ENCODE results near the gene ICAM3. TPM values are rescaled to one million over a fixed set of nuclear protein-coding genes. Genes with fewer than 3 reads are reported as not detected.

ICAM3 gene
- total RNA-seq, 1 donor from 2014 or later = 10.0 TPM

DNA sequence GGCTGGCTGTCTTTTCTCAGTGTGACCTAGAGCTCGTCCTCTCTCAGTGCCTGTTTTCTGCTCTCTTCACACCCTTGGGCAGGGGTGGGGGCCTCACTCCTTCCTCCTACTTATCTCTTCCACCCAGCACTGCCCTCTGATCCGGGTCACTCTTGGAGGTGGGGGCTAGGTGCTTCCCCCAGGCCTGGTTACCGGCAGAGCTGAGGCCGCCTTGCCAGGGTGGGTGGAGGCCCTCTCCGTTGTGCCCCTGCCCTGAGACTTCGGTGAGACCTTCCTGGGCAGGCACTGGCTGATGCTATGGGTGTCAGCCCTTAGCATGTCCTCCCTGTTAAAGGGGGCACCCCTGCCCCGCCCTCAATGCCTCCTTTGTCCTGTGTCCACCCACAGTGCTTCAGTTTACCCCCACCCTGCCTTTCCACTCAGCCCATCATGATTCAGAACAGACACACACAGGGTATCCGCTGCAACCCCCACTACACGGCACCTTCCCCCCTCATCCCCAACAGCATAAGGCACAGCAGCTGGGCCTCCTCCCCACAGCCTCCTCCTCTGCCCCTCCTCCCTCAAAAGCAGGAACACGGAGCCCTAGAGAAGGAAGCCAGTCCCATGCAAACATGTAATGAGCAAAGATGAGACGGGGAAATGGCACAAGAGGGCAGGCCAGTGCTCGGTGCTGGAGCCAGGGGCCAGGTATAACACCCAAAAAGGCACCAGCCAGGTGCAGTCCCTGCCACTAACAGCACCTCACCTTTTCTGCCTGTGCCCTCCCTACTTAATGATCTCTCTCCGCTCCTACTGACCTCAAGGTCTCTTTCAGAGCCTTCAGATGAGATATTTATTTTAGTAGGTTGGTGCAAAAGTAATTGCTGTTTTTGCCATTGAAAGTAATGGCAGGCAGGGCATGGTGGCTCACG, 39.6 kb downstream of the ICAM3 start:
- TF ChIP-seq, protein P1, sequence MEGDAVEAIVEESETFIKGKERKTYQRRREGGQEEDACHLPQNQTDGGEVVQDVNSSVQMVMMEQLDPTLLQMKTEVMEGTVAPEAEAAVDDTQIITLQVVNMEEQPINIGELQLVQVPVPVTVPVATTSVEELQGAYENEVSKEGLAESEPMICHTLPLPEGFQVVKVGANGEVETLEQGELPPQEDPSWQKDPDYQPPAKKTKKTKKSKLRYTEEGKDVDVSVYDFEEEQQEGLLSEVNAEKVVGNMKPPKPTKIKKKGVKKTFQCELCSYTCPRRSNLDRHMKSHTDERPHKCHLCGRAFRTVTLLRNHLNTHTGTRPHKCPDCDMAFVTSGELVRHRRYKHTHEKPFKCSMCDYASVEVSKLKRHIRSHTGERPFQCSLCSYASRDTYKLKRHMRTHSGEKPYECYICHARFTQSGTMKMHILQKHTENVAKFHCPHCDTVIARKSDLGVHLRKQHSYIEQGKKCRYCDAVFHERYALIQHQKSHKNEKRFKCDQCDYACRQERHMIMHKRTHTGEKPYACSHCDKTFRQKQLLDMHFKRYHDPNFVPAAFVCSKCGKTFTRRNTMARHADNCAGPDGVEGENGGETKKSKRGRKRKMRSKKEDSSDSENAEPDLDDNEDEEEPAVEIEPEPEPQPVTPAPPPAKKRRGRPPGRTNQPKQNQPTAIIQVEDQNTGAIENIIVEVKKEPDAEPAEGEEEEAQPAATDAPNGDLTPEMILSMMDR (conservative IDR thresholded peaks at IDR 0.05) = no peak
- Mint-ChIP-seq H3K4me1 (peaks cover 5% of the 10 kb centered on the region), H3K36me3 (ENCODE audit: low read depth) (no peaks in the 10 kb centered on the region), H3K9me3 (no peaks in the 10 kb centered on the region), H3K4me3 (peak overlapping the region; percentile 31), H3K27ac (ENCODE audit: unreplicated experiment) (no peak overlapping the region), H3K27me3 (ENCODE audit: low read depth) (peaks cover 56% of the 10 kb centered on the region)
- no peak for DNase-seq (ENCODE audit: low read depth, low spot score)

DNA sequence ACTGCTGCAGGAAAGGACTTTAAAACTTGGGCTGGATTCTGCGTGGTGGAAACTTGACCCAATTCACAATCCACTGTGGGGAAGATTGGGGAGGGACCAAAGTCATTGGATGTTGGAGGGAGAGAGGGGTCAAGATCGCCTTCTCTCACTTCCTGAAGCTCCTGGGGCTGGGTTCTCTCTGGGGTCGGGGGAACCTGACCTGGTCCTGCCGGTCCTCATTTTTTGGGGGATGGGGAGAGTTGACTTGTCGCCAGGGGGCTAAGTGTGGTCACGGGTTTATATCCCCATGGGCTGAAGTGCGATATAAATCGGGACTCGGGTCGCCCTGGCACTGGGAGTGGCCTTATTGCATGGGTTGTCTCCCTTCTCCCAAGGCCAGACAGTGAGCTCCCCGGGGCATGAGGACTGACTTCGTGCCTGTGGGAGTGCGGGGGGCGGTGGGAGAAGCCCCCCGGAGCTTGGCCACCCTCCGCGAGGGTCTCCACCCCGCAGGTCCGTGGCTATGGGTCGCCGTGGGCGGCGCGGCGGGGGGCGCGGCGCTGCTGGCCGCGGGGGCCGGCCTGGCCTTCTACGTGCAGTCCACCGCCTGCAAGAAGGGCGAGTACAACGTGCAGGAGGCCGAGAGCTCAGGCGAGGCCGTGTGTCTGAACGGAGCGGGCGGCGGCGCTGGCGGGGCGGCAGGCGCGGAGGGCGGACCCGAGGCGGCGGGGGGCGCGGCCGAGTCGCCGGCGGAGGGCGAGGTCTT, 43.4 kb downstream of the ICAM3 start:
- TF ChIP-seq, protein P1 (conservative IDR thresholded peaks at IDR 0.05) = no peak
- H3K9me3 Mint-ChIP-seq = no peaks in the 10 kb centered on the region
- H3K36me3 Mint-ChIP-seq (ENCODE audit: low read depth) = no peaks in the 10 kb centered on the region
- no peak overlapping the region for H3K4me3 Mint-ChIP-seq
- peaks cover 15% of the 10 kb centered on the region for H3K4me1 Mint-ChIP-seq
- H3K27ac Mint-ChIP-seq (ENCODE audit: unreplicated experiment) = no peak overlapping the region
- DNase-seq (ENCODE audit: low read depth, low spot score) = no peak
- H3K27me3 Mint-ChIP-seq (ENCODE audit: low read depth) = peaks cover 79% of the 10 kb centered on the region

DNA sequence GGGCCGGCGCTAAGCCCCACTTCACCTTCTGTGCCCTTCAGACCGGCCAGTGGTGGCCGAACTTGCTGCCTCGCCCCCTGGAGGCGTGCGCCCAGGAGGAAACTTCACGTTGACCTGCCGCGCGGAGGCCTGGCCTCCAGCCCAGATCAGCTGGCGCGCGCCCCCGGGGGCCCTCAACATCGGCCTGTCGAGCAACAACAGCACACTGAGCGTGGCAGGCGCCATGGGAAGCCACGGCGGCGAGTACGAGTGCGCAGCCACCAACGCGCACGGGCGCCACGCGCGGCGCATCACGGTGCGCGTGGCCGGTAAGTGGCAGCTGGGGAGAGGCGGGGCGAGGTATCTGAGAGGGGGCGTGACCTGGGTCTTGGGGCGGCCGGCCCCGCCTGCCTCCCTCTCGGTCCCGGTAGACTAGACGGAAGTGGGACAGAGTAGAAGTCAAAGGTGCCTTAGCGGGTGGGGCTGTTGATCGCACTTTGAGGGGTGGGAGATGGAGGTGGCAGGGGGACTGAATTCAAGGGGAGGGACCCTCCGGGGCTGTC, 44.0 kb downstream of the ICAM3 start:
- no peak for DNase-seq (ENCODE audit: low read depth, low spot score)
- no peak overlapping the region for H3K27ac Mint-ChIP-seq (ENCODE audit: unreplicated experiment)
- H3K4me1 Mint-ChIP-seq = peaks cover 18% of the 10 kb centered on the region
- TF ChIP-seq, protein P1 (conservative IDR thresholded peaks at IDR 0.05) = no peak
- no peaks in the 10 kb centered on the region for H3K9me3 Mint-ChIP-seq
- H3K36me3 Mint-ChIP-seq (ENCODE audit: low read depth) = no peaks in the 10 kb centered on the region
- H3K4me3 Mint-ChIP-seq = no peak overlapping the region
- H3K27me3 Mint-ChIP-seq (ENCODE audit: low read depth) = peaks cover 85% of the 10 kb centered on the region

DNA sequence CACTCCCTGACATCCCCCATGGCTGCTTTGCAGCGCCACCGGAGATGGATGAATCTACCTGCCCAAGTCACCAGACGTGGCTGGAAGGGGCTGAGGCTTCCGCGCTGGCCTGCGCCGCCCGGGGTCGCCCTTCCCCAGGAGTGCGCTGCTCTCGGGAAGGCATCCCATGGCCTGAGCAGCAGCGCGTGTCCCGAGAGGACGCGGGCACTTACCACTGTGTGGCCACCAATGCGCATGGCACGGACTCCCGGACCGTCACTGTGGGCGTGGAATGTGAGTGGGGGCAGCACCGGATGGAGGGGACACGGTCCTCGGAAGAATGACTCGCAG, 45.1 kb downstream of the ICAM3 start:
- no peak for DNase-seq (ENCODE audit: low read depth, low spot score)
- Mint-ChIP-seq H3K36me3 (ENCODE audit: low read depth) (no peaks in the 10 kb centered on the region), H3K9me3 (no peaks in the 10 kb centered on the region), H3K4me1 (peaks cover 21% of the 10 kb centered on the region), H3K27me3 (ENCODE audit: low read depth) (peaks cover 87% of the 10 kb centered on the region), H3K27ac (ENCODE audit: unreplicated experiment) (no peak overlapping the region), H3K4me3 (no peak overlapping the region)
- TF ChIP-seq, protein P1 (conservative IDR thresholded peaks at IDR 0.05) = no peak

DNA sequence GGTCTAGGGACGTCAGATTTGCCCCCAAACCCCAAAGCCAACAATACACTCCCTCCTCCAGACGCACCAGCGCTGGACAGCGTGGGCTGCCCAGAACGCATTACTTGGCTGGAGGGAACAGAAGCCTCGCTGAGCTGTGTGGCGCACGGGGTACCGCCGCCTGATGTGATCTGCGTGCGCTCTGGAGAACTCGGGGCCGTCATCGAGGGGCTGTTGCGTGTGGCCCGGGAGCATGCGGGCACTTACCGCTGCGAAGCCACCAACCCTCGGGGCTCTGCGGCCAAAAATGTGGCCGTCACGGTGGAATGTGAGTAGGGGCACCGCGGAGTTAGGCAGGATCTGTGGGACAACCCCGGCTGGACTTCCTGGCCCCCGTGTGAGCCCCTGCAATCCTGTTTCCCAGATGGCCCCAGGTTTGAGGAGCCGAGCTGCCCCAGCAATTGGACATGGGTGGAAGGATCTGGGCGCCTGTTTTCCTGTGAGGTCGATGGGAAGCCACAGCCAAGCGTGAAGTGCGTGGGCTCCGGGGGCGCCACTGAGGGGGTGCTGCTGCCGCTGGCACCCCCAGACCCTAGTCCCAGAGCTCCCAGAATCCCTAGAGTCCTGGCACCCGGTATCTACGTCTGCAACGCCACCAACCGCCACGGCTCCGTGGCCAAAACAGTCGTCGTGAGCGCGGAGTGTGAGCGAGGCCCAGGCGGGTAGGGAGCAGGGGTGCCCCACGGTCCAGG, 45.6 kb downstream of the ICAM3 start:
- Mint-ChIP-seq H3K4me3 (no peak overlapping the region), H3K4me1 (peaks cover 22% of the 10 kb centered on the region), H3K27ac (ENCODE audit: unreplicated experiment) (no peak overlapping the region), H3K27me3 (ENCODE audit: low read depth) (peaks cover 90% of the 10 kb centered on the region), H3K9me3 (no peaks in the 10 kb centered on the region), H3K36me3 (ENCODE audit: low read depth) (no peaks in the 10 kb centered on the region)
- no peak for DNase-seq (ENCODE audit: low read depth, low spot score)
- TF ChIP-seq, protein P1 (conservative IDR thresholded peaks at IDR 0.05) = no peak
